DND-41 (cell line): Measurements from ENCODE around the gene TDRD9.

Experiments
- ATAC-seq: fragments of 200-7000 bp; cut with Tn5 transposase; 3 replicates; pipeline ENCODE4 v1.9.1; 2021; ENCODE audit warnings: low read depth; ENCODE audit not compliant: insufficient read depth
- DNase-seq: peaks from one replicate; pipeline ENCODE4 v3.0.0-alpha.2; 2020
- H2AFZ ChIP-seq: 2 replicates; pipeline ENCODE4 v1.6.0; 2012; ENCODE audit warnings: low read depth, low read length
- H3K27ac ChIP-seq: 2 replicates; pipeline ENCODE4 v1.5.1; 2012; ENCODE audit warnings: low read length, inconsistent platforms
- H3K27me3 ChIP-seq: fragments of 200-600 bp; sonication (generic); 2 replicates; pipeline ENCODE4 v1.6.0; 2012; ENCODE audit warnings: low read length, mild to moderate bottlenecking, inconsistent platforms; ENCODE audit not compliant: insufficient read depth, poor library complexity
- H3K36me3 ChIP-seq: 2 replicates; pipeline ENCODE4 v1.5.1; 2012; ENCODE audit warnings: low read length, inconsistent platforms; ENCODE audit not compliant: insufficient read depth
- H3K4me1 ChIP-seq: 2 replicates; pipeline ENCODE4 v1.5.1; 2012; ENCODE audit warnings: mild to moderate bottlenecking, low read length; ENCODE audit not compliant: insufficient read depth
- H3K4me2 ChIP-seq: 2 replicates; pipeline ENCODE4 v1.6.0; 2012; ENCODE audit warnings: mild to moderate bottlenecking, moderate library complexity, low read length, inconsistent platforms; ENCODE audit not compliant: insufficient read depth
- H3K4me3 ChIP-seq, 2 experiments: fragments of 200-600 bp in 1 of 2; shearing (Covaris generic) in 1 of 2; 2 replicates each; pipeline ENCODE4 v1.5.1; 2012 to 2016; ENCODE audit warnings: inconsistent platforms in 2 of 2, low read length in 2 of 2, mild to moderate bottlenecking in 2 of 2, low read depth in 1 of 2, moderate library complexity in 1 of 2
- H3K79me2 ChIP-seq: 2 replicates; pipeline ENCODE4 v1.6.0; 2012; ENCODE audit warnings: low read length, inconsistent platforms; ENCODE audit not compliant: insufficient read depth
- H3K9ac ChIP-seq: 2 replicates; pipeline ENCODE4 v1.6.0; 2012; ENCODE audit warnings: low read depth, mild to moderate bottlenecking, inconsistent platforms, low read length, moderate library complexity
- H3K9me3 ChIP-seq: 2 replicates; pipeline ENCODE4 v1.5.1; 2012; ENCODE audit warnings: low read length, moderate library complexity, mild to moderate bottlenecking, inconsistent platforms; ENCODE audit not compliant: insufficient read depth, severe bottlenecking
- H4K20me1 ChIP-seq: 2 replicates; pipeline ENCODE4 v1.6.0; 2012; ENCODE audit warnings: low read length; ENCODE audit not compliant: insufficient read depth
- EZH2 ChIP-seq: IDR thresholded peaks from 3 replicates; pipeline ENCODE4 v1.6.1; 2012; ENCODE audit warnings: borderline replicate concordance, low read depth, mild to moderate bottlenecking, moderate library complexity, low read length, inconsistent platforms; ENCODE audit not compliant: severe bottlenecking
- TF ChIP-seq, protein P1 (sequence below): IDR thresholded peaks from 2 replicates; pipeline ENCODE4 v1.5.1; 2012; ENCODE audit warnings: borderline replicate concordance, low read length, moderate library complexity, mild to moderate bottlenecking; ENCODE audit not compliant: poor library complexity, severe bottlenecking; ENCODE audit errors: extremely low read depth

The TDRD9 gene

DNA sequence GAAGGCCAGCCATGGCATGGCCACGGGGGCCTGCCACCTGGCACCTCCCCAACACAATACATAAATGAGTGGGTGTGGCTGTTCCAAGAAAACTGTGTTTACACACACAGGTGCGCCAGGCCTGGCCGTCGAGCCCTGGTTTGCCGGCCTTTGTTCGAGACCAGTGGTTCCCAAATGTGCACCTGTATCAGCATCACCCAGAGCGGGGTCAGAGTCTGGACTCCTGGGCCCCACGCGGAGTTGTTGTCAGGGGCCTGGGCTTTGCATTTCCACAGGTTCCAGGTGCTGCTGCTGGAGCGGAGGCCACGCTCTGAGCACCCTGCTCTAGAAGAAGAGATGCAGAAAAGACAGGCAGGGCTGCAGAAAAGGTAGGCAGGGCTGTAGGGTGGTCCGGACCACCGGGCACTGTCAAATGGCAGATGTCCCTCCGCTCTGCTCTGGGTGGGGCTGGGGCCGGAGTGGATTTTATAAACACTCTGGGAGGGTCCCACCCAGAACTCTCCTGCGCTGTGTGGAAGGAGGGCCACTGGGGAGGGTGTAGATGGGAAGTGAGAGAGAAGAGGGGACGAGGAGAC lies 153.1 kb downstream of the TDRD9 start:
- H3K79me2 ChIP-seq, result no peaks in the 10 kb centered on the region
- DNase-seq, result no peak
- TF ChIP-seq, protein P1, sequence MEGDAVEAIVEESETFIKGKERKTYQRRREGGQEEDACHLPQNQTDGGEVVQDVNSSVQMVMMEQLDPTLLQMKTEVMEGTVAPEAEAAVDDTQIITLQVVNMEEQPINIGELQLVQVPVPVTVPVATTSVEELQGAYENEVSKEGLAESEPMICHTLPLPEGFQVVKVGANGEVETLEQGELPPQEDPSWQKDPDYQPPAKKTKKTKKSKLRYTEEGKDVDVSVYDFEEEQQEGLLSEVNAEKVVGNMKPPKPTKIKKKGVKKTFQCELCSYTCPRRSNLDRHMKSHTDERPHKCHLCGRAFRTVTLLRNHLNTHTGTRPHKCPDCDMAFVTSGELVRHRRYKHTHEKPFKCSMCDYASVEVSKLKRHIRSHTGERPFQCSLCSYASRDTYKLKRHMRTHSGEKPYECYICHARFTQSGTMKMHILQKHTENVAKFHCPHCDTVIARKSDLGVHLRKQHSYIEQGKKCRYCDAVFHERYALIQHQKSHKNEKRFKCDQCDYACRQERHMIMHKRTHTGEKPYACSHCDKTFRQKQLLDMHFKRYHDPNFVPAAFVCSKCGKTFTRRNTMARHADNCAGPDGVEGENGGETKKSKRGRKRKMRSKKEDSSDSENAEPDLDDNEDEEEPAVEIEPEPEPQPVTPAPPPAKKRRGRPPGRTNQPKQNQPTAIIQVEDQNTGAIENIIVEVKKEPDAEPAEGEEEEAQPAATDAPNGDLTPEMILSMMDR, result no peak
- TF ChIP-seq EZH2, result no peak
- no peak for ATAC-seq
- H3K4me3 ChIP-seq, result no peak overlapping the region
- no peaks in the 10 kb centered on the region for H3K27me3 ChIP-seq
- no peaks in the 10 kb centered on the region for H3K9me3 ChIP-seq
- H3K36me3 ChIP-seq, result no peaks in the 10 kb centered on the region
- H3K4me1 ChIP-seq, result peaks cover 8% of the 10 kb centered on the region
- no peak overlapping the region for H3K27ac ChIP-seq
- H3K9ac ChIP-seq, result no peak overlapping the region
- no peak overlapping the region for H2AFZ ChIP-seq
- no peak overlapping the region for H3K4me2 ChIP-seq
- no peaks in the 10 kb centered on the region for H4K20me1 ChIP-seq

DNA sequence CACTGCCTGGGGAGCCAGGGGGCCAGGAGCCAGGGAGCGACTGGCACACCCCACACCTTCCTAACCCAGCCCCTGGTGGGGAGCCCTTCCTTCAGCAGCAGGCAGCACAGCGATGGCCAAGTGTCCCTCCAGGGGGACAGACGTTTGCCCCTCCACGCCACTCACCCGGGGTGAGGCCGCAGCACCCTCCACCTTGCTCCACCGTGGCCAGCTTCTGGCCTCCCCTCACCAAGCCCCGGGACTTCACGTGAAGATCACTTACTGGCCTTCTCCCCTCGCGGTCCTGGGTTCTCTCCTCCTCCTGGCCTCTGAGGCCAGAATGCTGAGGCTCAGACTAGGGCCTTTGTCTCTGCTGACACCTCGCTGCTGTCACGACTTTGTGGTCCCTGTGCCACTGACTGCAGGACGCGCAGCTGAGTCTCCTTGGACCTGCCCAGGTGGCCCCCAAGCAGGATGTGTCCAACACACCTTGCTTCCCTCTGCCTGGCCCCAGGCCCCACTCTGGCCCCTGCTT lies 153.8 kb downstream of the TDRD9 start:
- H3K4me2 ChIP-seq, result no peak overlapping the region
- H3K79me2 ChIP-seq, result no peaks in the 10 kb centered on the region
- no peaks in the 10 kb centered on the region for H3K27me3 ChIP-seq
- H3K9ac ChIP-seq, result no peak overlapping the region
- DNase-seq (no peak), ATAC-seq (no peak)
- H3K9me3 ChIP-seq, result no peaks in the 10 kb centered on the region
- no peaks in the 10 kb centered on the region for H3K36me3 ChIP-seq
- TF ChIP-seq EZH2, result no peak
- TF ChIP-seq, protein P1, result no peak
- H2AFZ ChIP-seq, result no peak overlapping the region
- peaks cover 8% of the 10 kb centered on the region for H3K4me1 ChIP-seq
- H3K4me3 ChIP-seq, result no peak overlapping the region
- H4K20me1 ChIP-seq, result no peaks in the 10 kb centered on the region
- no peak overlapping the region for H3K27ac ChIP-seq

DNA sequence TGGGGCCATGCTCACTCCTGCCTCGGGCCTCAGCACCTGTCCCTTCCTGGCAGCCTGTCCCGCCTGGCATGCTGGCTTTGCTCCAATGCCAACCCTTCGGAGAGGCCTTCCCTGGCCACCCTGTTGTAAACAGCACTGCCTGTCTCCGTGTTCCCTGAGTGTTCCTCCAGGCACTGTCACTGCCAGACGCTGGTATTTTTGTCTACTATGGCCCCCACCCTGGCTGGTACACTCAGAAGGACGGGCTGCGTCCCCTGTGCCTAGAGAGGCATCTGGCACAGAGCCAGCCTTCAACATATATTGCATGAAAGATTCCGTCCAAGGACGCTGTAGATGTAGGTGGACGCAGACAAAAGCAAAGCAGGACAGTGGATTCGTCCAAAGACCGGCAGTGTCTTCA lies 154.6 kb downstream of the TDRD9 start:
- Histone ChIP-seq H3K4me1 (peaks cover 5% of the 10 kb centered on the region), H3K27ac (no peak overlapping the region), H3K4me2 (no peak overlapping the region), H3K79me2 (no peaks in the 10 kb centered on the region), H3K9ac (no peak overlapping the region), H3K4me3 (no peak overlapping the region), H3K27me3 (no peaks in the 10 kb centered on the region), H3K36me3 (no peaks in the 10 kb centered on the region), H4K20me1 (no peaks in the 10 kb centered on the region), H3K9me3 (no peaks in the 10 kb centered on the region), H2AFZ (no peak overlapping the region)
- DNase-seq (no peak), ATAC-seq (no peak)
- TF ChIP-seq, protein P1, result no peak
- TF ChIP-seq EZH2, result no peak
